ENCODE results near the gene GPR132. TPM values are rescaled to one million over a fixed set of nuclear protein-coding genes. Genes with fewer than 3 reads are reported as not detected.

GPR132 gene
- total RNA-seq, 6 experiments from 2014 or later, result 0.11 to 0.84 (median 0.39) TPM

GRCh38 chr14:105063056-105063455 is 2.2 kb downstream of the GPR132 start:
- H3K27ac ChIP-seq, result no peak overlapping the region

GRCh38 chr14:105062048-105062433 is 3.2 kb downstream of the GPR132 start:
- no peak overlapping the region for H3K27ac ChIP-seq
- peaks cover 0 to 4% (median 0%) of the 10 kb centered on the region in 4 donors for H3K4me1 ChIP-seq
- no peaks in the 10 kb centered on the region for H3K27me3 ChIP-seq
- H3K4me3 ChIP-seq, result no peak overlapping the region
- no peaks in the 10 kb centered on the region for H3K36me3 ChIP-seq
- intact Hi-C loops (cut with DNase I), result no loop called here
- TF ChIP-seq CTCF (IDR thresholded peaks at IDR 0.05) (no peak), POLR2A (IDR thresholded peaks at IDR 0.05) (no peak)
- 62% methylated on average over 5 of the region's 7 CpGs for WGBS (ENCODE audit: insufficient coverage, low coverage, low lambda C conversion rate, missing lambda C conversion rate)
- ATAC-seq (no peak), DNase-seq (no peak)
- no peaks in the 10 kb centered on the region for H3K9me3 ChIP-seq

More at GRCh38 chr14:105063056-105063455, 2.2 kb downstream of the GPR132 start:
- Histone ChIP-seq H3K36me3 (no peaks in the 10 kb centered on the region), H3K9me3 (no peaks in the 10 kb centered on the region), H3K4me1 (peaks cover 0 to 4% (median 0%) of the 10 kb centered on the region in 4 donors), H3K4me3 (no peak overlapping the region), H3K27me3 (no peaks in the 10 kb centered on the region)
- TF ChIP-seq POLR2A (IDR thresholded peaks at IDR 0.05), result no peak
- no peak for TF ChIP-seq CTCF (IDR thresholded peaks at IDR 0.05)
- DNase-seq, result no peak
- no peak for ATAC-seq
- intact Hi-C loops (cut with DNase I), result no loop called here
- 47% methylated on average over 10 of the region's 10 CpGs for whole genome bisulfite sequencing (ENCODE audit: insufficient coverage, low coverage, low lambda C conversion rate, missing lambda C conversion rate)

- TF ChIP-seq CTCF (IDR thresholded peaks at IDR 0.05) (no peak), POLR2A (IDR thresholded peaks at IDR 0.05) (no peak)
- DNase-seq (peak; percentile 43 to 65 (median 55)), ATAC-seq (peak; percentile 29 to 58 (median 42))
- intact Hi-C loops (cut with DNase I), result no loop called here
- H3K4me1 ChIP-seq, result peaks cover 0 to 4% (median 0%) of the 10 kb centered on the region in 4 donors
- no peak overlapping the region for H3K4me3 ChIP-seq
- no CpG with 5 or more reads among the region's 13 CpGs for WGBS (ENCODE audit: insufficient coverage, low coverage, low lambda C conversion rate, missing lambda C conversion rate)
- H3K9me3 ChIP-seq, result no peaks in the 10 kb centered on the region
- H3K27ac ChIP-seq, result peak overlapping the region; percentile 26 to 55 (median 47)
- H3K27me3 ChIP-seq, result no peaks in the 10 kb centered on the region
- no peaks in the 10 kb centered on the region for H3K36me3 ChIP-seq
Measured at GRCh38 chr14:105061428-105062047, 3.7 kb downstream of the GPR132 start.

GRCh38 chr14:105060751-105061427 is 4.3 kb downstream of the GPR132 start:
- Histone ChIP-seq H3K27ac (peak overlapping the region; percentile 26 to 55 (median 47)), H3K9me3 (no peaks in the 10 kb centered on the region), H3K4me3 (no peak overlapping the region), H3K36me3 (no peaks in the 10 kb centered on the region), H3K4me1 (peaks cover 0 to 4% (median 0%) of the 10 kb centered on the region in 4 donors), H3K27me3 (no peaks in the 10 kb centered on the region)
- TF ChIP-seq CTCF (IDR thresholded peaks at IDR 0.05), result no peak
- no peak for TF ChIP-seq POLR2A (IDR thresholded peaks at IDR 0.05)
- no CpG with 5 or more reads among the region's 30 CpGs for WGBS (ENCODE audit: insufficient coverage, low coverage, low lambda C conversion rate, missing lambda C conversion rate)
- DNase-seq, result peak; percentile 47 to 56 (median 55)
- peak; percentile 27 to 47 (median 34) for ATAC-seq
- intact Hi-C loops (cut with DNase I), result no loop called here
